B cell (primary cell): ENCODE results near the gene TBC1D1. TPM values are rescaled to one million over a fixed set of nuclear protein-coding genes. Genes with fewer than 3 reads are reported as not detected.

Experiments used
- ATAC-seq: fragments of 200-7000 bp; cut with Tn5 transposase; one replicate; pipeline ENCODE4 v1.10.0; 2021; ENCODE audit warnings: low read depth, mild to moderate bottlenecking, moderate number of reproducible peaks, moderate library complexity
- CTCF ChIA-PET: fragments of 350-600 bp; sonication (Branson Sonifier 250); formaldehyde crosslinking; loops from one replicate; lab custom pipeline; 2021; ENCODE audit warnings: antibody characterized with exemption, inconsistent platforms; lab: Charles Lee
- POLR2A ChIA-PET: fragments of 350-600 bp; sonication (Branson Sonifier 250); formaldehyde crosslinking; loops from one replicate; lab custom pipeline; 2021; ENCODE audit warnings: antibody characterized with exemption; lab: Charles Lee
- DNase-seq: peaks from one replicate; pipeline ENCODE4 v3.0.0; 2013
- H2AFZ ChIP-seq: 2 replicates; pipeline ENCODE4 v1.6.1; 2012; ENCODE audit warnings: mild to moderate bottlenecking, low read depth, low read length; ENCODE audit not compliant: insufficient read depth, poor library complexity, severe bottlenecking
- H3K27ac ChIP-seq, 2 donors: 1 replicate in 1 of 2; 2 replicates in 1 of 2; pipeline ENCODE4 v1.5.1; 2012 to 2013; ENCODE audit warnings: low read length in 2 of 2, mild to moderate bottlenecking in 2 of 2, moderate library complexity in 1 of 2
- H3K27me3 ChIP-seq, 4 experiments: fragments of 200-600 bp in 1 of 4; sonication (generic) in 1 of 4; replicated peaks in 1 of 4; 1 replicate in 2 of 4; 2 replicates in 2 of 4; pipeline versions ENCODE4 v1.6.1 to v1.7.0; 2013 to 2016; ENCODE audit warnings: low read length in 3 of 4, mild to moderate bottlenecking in 2 of 4, mixed read lengths in 1 of 4, moderate library complexity in 1 of 4; ENCODE audit not compliant: insufficient read depth in 4 of 4, control insufficient read depth in 3 of 4; ENCODE audit errors: control extremely low read depth in 1 of 4
- H3K36me3 ChIP-seq, 2 experiments: replicated peaks in 1 of 2; 1 replicate in 1 of 2; 2 replicates in 1 of 2; pipeline versions ENCODE4 v1.6.1 to v1.7.1; 2013; ENCODE audit warnings: low read length in 1 of 2; ENCODE audit not compliant: insufficient read depth in 2 of 2, control insufficient read depth in 1 of 2; ENCODE audit errors: control extremely low read depth in 1 of 2, extremely low read depth in 1 of 2
- H3K4me1 ChIP-seq, 2 donors: fragments of 200-600 bp in 1 of 2; sonication (generic) in 1 of 2; 1 replicate in 1 of 2; 2 replicates in 1 of 2; pipeline versions ENCODE4 v1.5.1 to v1.6.1; 2013 to 2017; ENCODE audit warnings: low read length in 2 of 2; ENCODE audit not compliant: control insufficient read depth in 2 of 2, insufficient read depth in 2 of 2
- H3K4me2 ChIP-seq: replicated peaks from 2 replicates; pipeline ENCODE3; 2012; ENCODE audit warnings: mild to moderate bottlenecking, low read depth, low read length; ENCODE audit not compliant: poor library complexity, severe bottlenecking
- H3K4me3 ChIP-seq, 5 experiments: fragments of 200-600 bp in 1 of 5; sonication (generic) in 1 of 5; 1 replicate in 3 of 5; 2 replicates in 2 of 5; pipeline versions ENCODE4 v1.5.1 to v1.7.0; 2011 to 2016; ENCODE audit warnings: low read length in 4 of 5, mild to moderate bottlenecking in 4 of 5, low read depth in 2 of 5, control low read depth in 1 of 5, moderate library complexity in 1 of 5; ENCODE audit not compliant: insufficient read depth in 1 of 5; ENCODE audit errors: control extremely low read depth in 1 of 5, extremely low read depth in 1 of 5
- H3K79me2 ChIP-seq: fragments of 200-600 bp; sonication (generic); one replicate; pipeline ENCODE4 v1.6.0; 2016; ENCODE audit warnings: low read length; ENCODE audit not compliant: control insufficient read depth, insufficient read depth
- H3K9ac ChIP-seq: fragments of 200-600 bp; sonication (generic); 2 replicates; pipeline ENCODE4 v1.6.1; 2017; ENCODE audit warnings: mild to moderate bottlenecking, low read length, moderate library complexity
- H3K9me3 ChIP-seq, 3 donors: one replicate each; pipeline versions ENCODE4 v1.6.1 to v1.7.1; 2013; ENCODE audit warnings: low read length in 2 of 3; ENCODE audit not compliant: control insufficient read depth in 2 of 3, insufficient read depth in 1 of 3; ENCODE audit errors: control extremely low read depth in 1 of 3
- H4K20me1 ChIP-seq: 2 replicates; pipeline ENCODE4 v1.6.0; 2012; ENCODE audit warnings: mild to moderate bottlenecking, low read length; ENCODE audit not compliant: insufficient read depth, control insufficient read depth, poor library complexity, severe bottlenecking
- H3K27ac Mint-ChIP-seq: one replicate; pipeline ENCODE4 v1.8.0; 2021; ENCODE audit warnings: mixed read lengths
- H3K27me3 Mint-ChIP-seq: one replicate; pipeline ENCODE4 v1.8.0; 2021; ENCODE audit warnings: mixed read lengths
- H3K4me1 Mint-ChIP-seq: one replicate; pipeline ENCODE4 v1.8.0; 2021; ENCODE audit warnings: mixed read lengths
- H3K4me3 Mint-ChIP-seq: one replicate; pipeline ENCODE4 v1.8.0; 2021; ENCODE audit warnings: mixed read lengths
- H3K9me3 Mint-ChIP-seq: one replicate; pipeline ENCODE4 v1.8.0; 2022; ENCODE audit warnings: mixed read lengths; ENCODE audit not compliant: insufficient read depth
- CTCF ChIP-seq: fragments of 200-600 bp; IDR thresholded peaks from one replicate; pipeline ENCODE4 v1.8.0; 2022; ENCODE audit warnings: antibody characterized with exemption, mild to moderate bottlenecking
- EZH2 ChIP-seq: IDR thresholded peaks from 2 replicates; pipeline ENCODE4 v1.6.1; 2012; ENCODE audit warnings: borderline replicate concordance, low read depth, mild to moderate bottlenecking, moderate library complexity, low read length; ENCODE audit not compliant: insufficient read depth, poor library complexity, severe bottlenecking
- WGBS: methylation state at CpG from one replicate; pipeline ENCODE4 v1.1.5; 2013; ENCODE audit warnings: missing lambda C conversion rate; ENCODE audit not compliant: insufficient coverage; 5-methylcytosine and 5-hydroxymethylcytosine counted together
- intact Hi-C: fragments of 100-400 bp; cut with micrococcal nuclease; formaldehyde crosslinking; loops from one replicate; pipeline ENCODE4 v1.10.0; 2022
- polyA plus RNA-seq: library from polyadenylated mRNA; depleted of rRNA; stranded (reverse); fragments of >200 nt; gene quantifications from 2 replicates; pipeline ENCODE4 v1.2.3, GENCODE V29; 2012
- total RNA-seq, 2 donors: library from RNA; stranded (reverse); fragments of 120-200 nt in 1 of 2; gene quantifications; 1 replicate in 1 of 2; 2 replicates in 1 of 2; pipeline versions ENCODE4 v1.2.3 to v1.2.4, GENCODE V29; 2013 to 2022

The TBC1D1 gene
- total and polyA plus RNA-seq, 2 donors (not counting 1 experiment from before 2014, with no cell fraction given), result 88.2 to 98.7 TPM

- CTCF ChIA-PET, result no interaction called here
Observed at GRCh38 chr4:38107818-38108217, 216.9 kb downstream of the TBC1D1 start.

GRCh38 chr4:38109370-38109769, 218.5 kb downstream of the TBC1D1 start:
- no peaks in the 10 kb centered on the region for H3K27me3 Mint-ChIP-seq
- DNase-seq (no peak), ATAC-seq (no peak)
- Histone ChIP-seq H3K27me3 (no peaks in the 10 kb centered on the region), H3K4me2 (no peak overlapping the region), H3K79me2 (no peaks in the 10 kb centered on the region), H3K4me1 (no peaks in the 10 kb centered on the region), H3K9ac (no peak overlapping the region), H3K4me3 (no peak overlapping the region), H3K36me3 (peaks cover 0 to 61% of the 10 kb centered on the region in 2 experiments), H3K27ac (no peak overlapping the region), H3K9me3 (no peaks in the 10 kb centered on the region), H2AFZ (no peak overlapping the region), H4K20me1 (no peaks in the 10 kb centered on the region)
- no peaks in the 10 kb centered on the region for H3K9me3 Mint-ChIP-seq
- WGBS, result 100% methylated on average over 1 of the region's 3 CpGs
- no peak overlapping the region for H3K27ac Mint-ChIP-seq
- CTCF ChIA-PET, result no interaction called here
- intact Hi-C loops, result no loop called here
- no peaks in the 10 kb centered on the region for H3K4me1 Mint-ChIP-seq
- POLR2A ChIA-PET, result no interaction called here
- TF ChIP-seq CTCF (no peak), EZH2 (no peak)
- no peak overlapping the region for H3K4me3 Mint-ChIP-seq

More at GRCh38 chr4:38107818-38108217, 216.9 kb downstream of the TBC1D1 start:
- Mint-ChIP-seq H3K9me3 (no peaks in the 10 kb centered on the region), H3K4me1 (no peaks in the 10 kb centered on the region), H3K4me3 (no peak overlapping the region), H3K27me3 (no peaks in the 10 kb centered on the region), H3K27ac (no peak overlapping the region)
- TF ChIP-seq CTCF (no peak), EZH2 (no peak)
- Histone ChIP-seq H3K36me3 (peaks cover 0 to 65% of the 10 kb centered on the region in 2 experiments), H3K79me2 (no peaks in the 10 kb centered on the region), H3K4me3 (no peak overlapping the region), H3K9ac (no peak overlapping the region), H3K4me1 (no peaks in the 10 kb centered on the region), H3K9me3 (no peaks in the 10 kb centered on the region), H3K27me3 (no peaks in the 10 kb centered on the region), H4K20me1 (no peaks in the 10 kb centered on the region), H3K27ac (no peak overlapping the region), H2AFZ (no peak overlapping the region), H3K4me2 (no peak overlapping the region)
- no peak for DNase-seq
- ATAC-seq, result no peak
- POLR2A ChIA-PET, result no interaction called here
- intact Hi-C loops, result no loop called here
- WGBS, result 100% methylated on average over 2 of the region's 2 CpGs
